Subcutaneous abdominal adipose tissue (tissue), 5 donors: ENCODE results near the gene OR10H4.
"Not testable (repeated sequence)": the region's sequence is repeated elsewhere in the genome, so short reads cannot be mapped to it uniquely, and the experiment has no call there.

Source experiments
- H3K27ac ChIP-seq: one replicate; pipeline ENCODE4 v1.7.0; 2013; ENCODE audit warnings: low read depth, mild to moderate bottlenecking, inconsistent platforms, low read length, moderate library complexity
- H3K27me3 ChIP-seq, 5 donors: one replicate each; pipeline ENCODE4 v1.7.0; 2013; ENCODE audit warnings: low read length in 5 of 5, inconsistent platforms in 1 of 5; ENCODE audit not compliant: control insufficient read depth in 5 of 5, insufficient read depth in 4 of 5
- H3K36me3 ChIP-seq, 5 donors: one replicate each; pipeline ENCODE4 v1.7.0; 2013; ENCODE audit warnings: low read length in 5 of 5; ENCODE audit not compliant: control insufficient read depth in 5 of 5, insufficient read depth in 5 of 5
- H3K4me1 ChIP-seq, 5 donors: one replicate each; pipeline ENCODE4 v1.7.0; 2013; ENCODE audit warnings: low read length in 5 of 5, mild to moderate bottlenecking in 3 of 5, moderate library complexity in 1 of 5; ENCODE audit not compliant: control insufficient read depth in 5 of 5, insufficient read depth in 5 of 5
- H3K4me3 ChIP-seq, 5 donors: one replicate each; pipeline ENCODE4 v1.7.0; 2013; ENCODE audit warnings: low read length in 5 of 5, low read depth in 1 of 5
- H3K9ac ChIP-seq, 5 donors: one replicate each; pipeline ENCODE4 v1.7.0; 2013; ENCODE audit warnings: low read length in 5 of 5, mild to moderate bottlenecking in 4 of 5, moderate library complexity in 3 of 5
- H3K9me3 ChIP-seq, 5 donors: one replicate each; pipeline ENCODE4 v1.7.0; 2013; ENCODE audit warnings: low read length in 5 of 5; ENCODE audit not compliant: control insufficient read depth in 5 of 5
- donor health status: healthy.
- donor health status: healthy.
- donor health status: healthy.
- donor health status: healthy.
- donor health status: healthy.

Gene OR10H4

GRCh38 chr19:15948223-15949058, at the start of gene OR10H4:
TSS of gene OR10H4 (plus strand) at chr19:15949008. CDS start at chr19:15949008, 0 bp downstream.
- Histone ChIP-seq H3K9me3 (peaks cover 8 to 23% (median 14%) of the 10 kb centered on the region in 5 donors), H3K27me3 (peaks cover 0 to 3% (median 0%) of the 10 kb centered on the region in 5 donors), H3K27ac (no peak within 1 kb of the TSS), H3K4me1 (no peaks in the 10 kb centered on the region), H3K9ac (no peak within 1 kb of the TSS), H3K36me3 (no peaks in the 10 kb centered on the region), H3K4me3 (no peak within 1 kb of the TSS)

- not testable (repeated sequence) for H3K36me3 ChIP-seq, H3K9ac ChIP-seq, H3K4me3 ChIP-seq, H3K4me1 ChIP-seq, H3K9me3 ChIP-seq, H3K27ac ChIP-seq
- H3K27me3 ChIP-seq = peaks cover 3 to 16% (median 6%) of the 10 kb centered on the region in 5 donors
Measured at GRCh38 chr19:15899561-15899960, 49.2 kb upstream of the OR10H4 start.

GRCh38 chr19:15900032-15900431, 48.8 kb upstream of the OR10H4 start:
- not testable (repeated sequence) for H3K36me3 ChIP-seq, H3K9me3 ChIP-seq, H3K4me1 ChIP-seq, H3K27ac ChIP-seq, H3K9ac ChIP-seq, H3K4me3 ChIP-seq
- H3K27me3 ChIP-seq = peaks cover 0 to 16% (median 6%) of the 10 kb centered on the region in 5 donors

GRCh38 chr19:15900504-15900903, 48.3 kb upstream of the OR10H4 start:
- H3K9me3 ChIP-seq = peaks cover 0 to 5% (median 3%) of the 10 kb centered on the region in 5 donors
- H3K36me3 ChIP-seq = no peaks in the 10 kb centered on the region
- peaks cover 0 to 13% (median 6%) of the 10 kb centered on the region in 5 donors for H3K27me3 ChIP-seq
- H3K27ac ChIP-seq = no peak overlapping the region
- H3K4me3 ChIP-seq = no peak overlapping the region
- H3K4me1 ChIP-seq = no peaks in the 10 kb centered on the region
- H3K9ac ChIP-seq = no peak overlapping the region

- no peak overlapping the region for H3K9ac ChIP-seq
- no peak overlapping the region for H3K27ac ChIP-seq
- H3K4me3 ChIP-seq = no peak overlapping the region
- no peaks in the 10 kb centered on the region for H3K36me3 ChIP-seq
- peaks cover 0 to 9% (median 3%) of the 10 kb centered on the region in 5 donors for H3K9me3 ChIP-seq
- no peaks in the 10 kb centered on the region for H3K4me1 ChIP-seq
- H3K27me3 ChIP-seq = peaks cover 0 to 12% (median 3%) of the 10 kb centered on the region in 5 donors
Measured at GRCh38 chr19:15902254-15902653, 46.6 kb upstream of the OR10H4 start.

- not testable (repeated sequence) for H3K9me3 ChIP-seq, H3K36me3 ChIP-seq, H3K4me1 ChIP-seq, H3K4me3 ChIP-seq, H3K27ac ChIP-seq, H3K9ac ChIP-seq
- H3K27me3 ChIP-seq = peaks cover 0 to 11% (median 3%) of the 10 kb centered on the region in 5 donors
Measured at GRCh38 chr19:15902898-15903297, 45.9 kb upstream of the OR10H4 start.

GRCh38 chr19:15905026-15905425, 43.8 kb upstream of the OR10H4 start:
- no peaks in the 10 kb centered on the region for H3K4me1 ChIP-seq
- no peak overlapping the region for H3K9ac ChIP-seq
- H3K4me3 ChIP-seq = no peak overlapping the region
- peaks cover 0 to 9% (median 3%) of the 10 kb centered on the region in 5 donors for H3K9me3 ChIP-seq
- no peaks in the 10 kb centered on the region for H3K36me3 ChIP-seq
- H3K27ac ChIP-seq = no peak overlapping the region
- H3K27me3 ChIP-seq = peaks cover 0 to 6% (median 2%) of the 10 kb centered on the region in 5 donors

GRCh38 chr19:15911599-15912235, 37.1 kb upstream of the OR10H4 start:
- no peak overlapping the region for H3K9ac ChIP-seq
- H3K4me3 ChIP-seq = no peak overlapping the region
- no peaks in the 10 kb centered on the region for H3K36me3 ChIP-seq
- H3K27me3 ChIP-seq = peaks cover 7 to 27% (median 15%) of the 10 kb centered on the region in 5 donors
- no peaks in the 10 kb centered on the region for H3K4me1 ChIP-seq
- H3K9me3 ChIP-seq = peaks cover 0 to 17% (median 11%) of the 10 kb centered on the region in 5 donors
- no peak overlapping the region for H3K27ac ChIP-seq

- Histone ChIP-seq H3K36me3 (no peaks in the 10 kb centered on the region), H3K4me1 (no peaks in the 10 kb centered on the region), H3K4me3 (no peak overlapping the region), H3K9ac (no peak overlapping the region), H3K9me3 (peaks cover 0 to 17% (median 11%) of the 10 kb centered on the region in 5 donors), H3K27me3 (peaks cover 7 to 25% (median 16%) of the 10 kb centered on the region in 5 donors), H3K27ac (no peak overlapping the region)
Measured at GRCh38 chr19:15913384-15913783, 35.4 kb upstream of the OR10H4 start.

GRCh38 chr19:15913830-15914229, 35.0 kb upstream of the OR10H4 start:
- peaks cover 0 to 17% (median 11%) of the 10 kb centered on the region in 5 donors for H3K9me3 ChIP-seq
- no peak overlapping the region for H3K27ac ChIP-seq
- H3K27me3 ChIP-seq = peaks cover 7 to 22% (median 16%) of the 10 kb centered on the region in 5 donors
- H3K4me1 ChIP-seq = no peaks in the 10 kb centered on the region
- H3K4me3 ChIP-seq = no peak overlapping the region
- H3K9ac ChIP-seq = no peak overlapping the region
- no peaks in the 10 kb centered on the region for H3K36me3 ChIP-seq
